ENCODE measurements around the gene SHISAL1.

The SHISAL1 gene

GRCh38 chr22:44287121-44287693 lies 25.5 kb downstream of the SHISAL1 start:
- TF ChIP-seq CTCF (IDR thresholded peaks at IDR 0.05; ENCODE audit: control insufficient read depth, extremely low read depth, insufficient read depth): no peak
- DNase-seq (ENCODE audit: low read depth): no peak
- no peak overlapping the region for H3K4me3 ChIP-seq (ENCODE audit: low read depth, low read length)

DNA sequence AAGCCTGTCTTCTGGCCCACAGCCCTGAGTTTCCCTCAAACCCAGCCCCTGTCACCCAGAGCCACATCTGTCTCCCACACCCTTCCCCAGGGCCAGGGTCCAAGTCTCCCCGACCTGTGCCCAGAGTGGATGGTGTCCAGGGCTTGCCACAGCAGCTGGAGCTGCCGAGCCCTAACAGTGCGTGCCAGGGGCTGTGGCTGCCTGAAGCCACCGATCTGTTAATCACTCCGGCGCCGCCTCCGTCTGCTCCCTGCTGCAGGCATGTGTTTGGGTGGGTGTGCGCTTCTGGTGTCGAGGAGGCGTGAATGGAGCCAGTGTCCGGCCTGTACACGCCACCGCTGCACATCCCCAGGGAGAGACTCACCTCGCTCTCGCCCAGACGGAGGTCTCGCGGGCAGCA lies 26.1 kb downstream of the SHISAL1 start:
- DNase-seq (ENCODE audit: low read depth): no peak
- H3K4me3 ChIP-seq (ENCODE audit: low read depth, low read length): no peak overlapping the region
- no peak for TF ChIP-seq CTCF (IDR thresholded peaks at IDR 0.05; ENCODE audit: control insufficient read depth, extremely low read depth, insufficient read depth)

GRCh38 chr22:44284711-44285110 lies 28.0 kb downstream of the SHISAL1 start:
- TF ChIP-seq CTCF (IDR thresholded peaks at IDR 0.05; ENCODE audit: control insufficient read depth, extremely low read depth, insufficient read depth): no peak
- DNase-seq (ENCODE audit: low read depth): no peak

GRCh38 chr22:44281768-44282637 lies 30.7 kb downstream of the SHISAL1 start:
- no peak overlapping the region for H3K4me3 ChIP-seq (ENCODE audit: low read depth, low read length)
- TF ChIP-seq CTCF (IDR thresholded peaks at IDR 0.05; ENCODE audit: control insufficient read depth, extremely low read depth, insufficient read depth): no peak
- no peak for DNase-seq (ENCODE audit: low read depth)

More at GRCh38 chr22:44284711-44285110, 28.0 kb downstream of the SHISAL1 start:
- H3K4me3 ChIP-seq (ENCODE audit: low read depth, low read length): no peak overlapping the region

DNA sequence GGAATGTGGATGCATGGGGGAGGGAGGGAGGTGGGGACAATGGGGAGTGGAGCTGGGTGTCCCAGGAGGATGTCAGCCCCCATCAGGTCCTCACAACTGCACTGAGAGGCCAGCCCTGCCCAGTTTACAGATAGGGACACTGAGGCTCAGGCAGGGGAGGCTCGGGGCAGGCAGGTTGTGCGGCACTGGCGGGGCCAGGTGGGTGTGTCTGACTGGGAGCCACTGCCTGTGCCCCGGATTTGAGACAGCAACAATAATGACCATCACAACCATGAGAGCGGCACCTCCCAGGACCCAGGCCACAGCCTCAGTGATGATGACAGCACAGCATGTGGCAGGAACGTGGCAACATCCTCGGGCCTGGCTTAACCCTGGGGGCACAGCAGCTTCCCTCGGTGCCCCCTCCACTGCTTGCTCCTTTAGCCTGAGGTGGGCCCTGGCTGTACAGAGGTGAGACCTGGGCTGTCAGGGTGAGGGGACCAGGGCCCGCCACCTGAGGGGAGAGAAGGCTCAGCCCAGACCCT lies 32.0 kb downstream of the SHISAL1 start:
- no peak for DNase-seq (ENCODE audit: low read depth)
- no peak overlapping the region for H3K4me3 ChIP-seq (ENCODE audit: low read depth, low read length)
- TF ChIP-seq CTCF (IDR thresholded peaks at IDR 0.05; ENCODE audit: control insufficient read depth, extremely low read depth, insufficient read depth): no peak

DNA sequence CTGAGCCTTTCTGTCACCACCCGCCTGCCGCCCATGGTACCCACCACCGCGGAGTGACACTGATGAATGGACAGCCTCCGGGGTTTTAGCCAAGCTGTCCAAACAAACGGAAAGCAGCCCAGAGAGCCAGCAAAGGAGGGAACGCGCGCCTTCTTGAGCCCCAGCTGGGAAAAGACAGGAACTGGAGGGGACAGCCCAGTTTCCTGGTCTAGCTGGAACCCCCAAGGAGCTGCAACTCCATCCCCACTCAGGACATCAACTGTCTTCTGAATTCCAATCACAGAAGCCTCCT lies 33.7 kb downstream of the SHISAL1 start:
- no peak for TF ChIP-seq CTCF (IDR thresholded peaks at IDR 0.05; ENCODE audit: control insufficient read depth, extremely low read depth, insufficient read depth)
- no peak overlapping the region for H3K4me3 ChIP-seq (ENCODE audit: low read depth, low read length)
- DNase-seq (ENCODE audit: low read depth): no peak
